GM23338 (cell line): Measurements from ENCODE around the gene DPM1. TPM values are rescaled to one million over a fixed set of nuclear protein-coding genes. Genes with fewer than 3 reads are reported as not detected.

ENCODE experiments used
- ATAC-seq: fragments of 200-7000 bp; cut with Tn5 transposase; 3 replicates; pipeline ENCODE4 v1.9.1; 2020
- DNase-seq: peaks from one replicate; pipeline ENCODE4 v3.0.0-alpha.2; 2015; ENCODE audit warnings: low spot score
- H2AFZ ChIP-seq: fragments of 200-600 bp; sonication (generic); 2 replicates; pipeline ENCODE4 v1.8.0; 2016; ENCODE audit warnings: antibody characterized with exemption, mild to moderate bottlenecking, moderate library complexity
- H3F3A ChIP-seq: fragments of 200-600 bp; sonication (generic); replicated peaks from 2 replicates; pipeline ENCODE4 v1.8.0; 2017; ENCODE audit warnings: antibody characterized with exemption, mixed run types, low read depth
- H3K27ac ChIP-seq: fragments of 200-600 bp; sonication (generic); 2 replicates; pipeline ENCODE4 v1.6.1; 2016; ENCODE audit warnings: low read depth
- H3K27me3 ChIP-seq: fragments of 200-600 bp; sonication (generic); 2 replicates; pipeline ENCODE4 v1.8.0; 2016; ENCODE audit warnings: mild to moderate bottlenecking, mixed run types, moderate library complexity; ENCODE audit not compliant: insufficient read depth
- H3K36me3 ChIP-seq: fragments of 200-600 bp; sonication (generic); 2 replicates; pipeline ENCODE4 v1.8.0; 2016; ENCODE audit warnings: mild to moderate bottlenecking; ENCODE audit not compliant: insufficient read depth
- H3K4me1 ChIP-seq: fragments of 200-600 bp; sonication (generic); 2 replicates; pipeline ENCODE4 v1.8.0; 2016; ENCODE audit warnings: mild to moderate bottlenecking, moderate library complexity; ENCODE audit not compliant: insufficient read depth
- H3K4me2 ChIP-seq: fragments of 200-600 bp; sonication (generic); 2 replicates; pipeline ENCODE4 v1.7.1; 2017; ENCODE audit warnings: mixed run types
- H3K4me3 ChIP-seq: fragments of 200-600 bp; sonication (generic); 2 replicates; pipeline ENCODE4 v1.6.1; 2016; ENCODE audit warnings: mixed run types
- H3K79me2 ChIP-seq: fragments of 200-600 bp; sonication (generic); replicated peaks from 2 replicates; pipeline ENCODE4 v1.8.0; 2017; ENCODE audit warnings: mild to moderate bottlenecking; ENCODE audit not compliant: insufficient read depth
- H3K9me2 ChIP-seq: fragments of 200-600 bp; sonication (generic); 2 replicates; pipeline ENCODE4 v1.8.0; 2017; ENCODE audit not compliant: insufficient read depth
- H4K20me1 ChIP-seq: fragments of 200-600 bp; sonication (generic); replicated peaks from 2 replicates; pipeline ENCODE4 v1.8.0; 2017; ENCODE audit warnings: mild to moderate bottlenecking; ENCODE audit not compliant: insufficient read depth
- H3K27ac Mint-ChIP-seq: 2 replicates; pipeline ENCODE4 v1.8.0; 2020; ENCODE audit warnings: inconsistent platforms, mild to moderate bottlenecking, moderate library complexity, mixed read lengths
- H3K27me3 Mint-ChIP-seq: 3 replicates; pipeline ENCODE4 v1.8.0; 2022; ENCODE audit warnings: low read depth, mild to moderate bottlenecking, moderate library complexity, mixed read lengths, inconsistent platforms; ENCODE audit not compliant: insufficient read depth, poor library complexity
- H3K36me3 Mint-ChIP-seq: 3 replicates; pipeline ENCODE4 v1.8.0; 2021; ENCODE audit warnings: low read depth, mild to moderate bottlenecking, inconsistent platforms, moderate library complexity, mixed read lengths
- H3K4me1 Mint-ChIP-seq: 3 replicates; pipeline ENCODE4 v1.8.0; 2020; ENCODE audit warnings: mild to moderate bottlenecking, inconsistent platforms, mixed read lengths
- H3K4me3 Mint-ChIP-seq: 3 replicates; pipeline ENCODE4 v1.8.0; 2021; ENCODE audit warnings: moderate library complexity, mild to moderate bottlenecking, inconsistent platforms, mixed read lengths
- H3K9me3 Mint-ChIP-seq: 3 replicates; pipeline ENCODE4 v1.8.0; 2020; ENCODE audit warnings: moderate library complexity, mild to moderate bottlenecking, inconsistent platforms, mixed read lengths
- CTCF ChIP-seq, 2 experiments: fragments of 200-600 bp in 1 of 2; sonication (generic) in 1 of 2; conservative IDR thresholded peaks; 2 replicates each; pipeline versions ENCODE4 v1.5.1 to v1.6.1; 2016 to 2017; ENCODE audit warnings: antibody characterized with exemption in 2 of 2, low read depth in 2 of 2, mild to moderate bottlenecking in 2 of 2, moderate library complexity in 1 of 2
- ETS1 ChIP-seq: IDR thresholded peaks from 2 replicates; pipeline ENCODE4 v1.6.1; 2016; ENCODE audit warnings: antibody characterized with exemption
- EZH2 ChIP-seq: fragments of 200-600 bp; sonication (generic); IDR thresholded peaks from one replicate; pipeline ENCODE4 v1.8.0; 2017; ENCODE audit warnings: antibody characterized with exemption, mild to moderate bottlenecking, low read depth; ENCODE audit not compliant: unreplicated experiment
- EZH2phosphoT487 ChIP-seq: fragments of 200-600 bp; sonication (generic); IDR thresholded peaks from one replicate; pipeline ENCODE4 v1.8.1; 2018; ENCODE audit warnings: antibody characterized with exemption; ENCODE audit not compliant: unreplicated experiment
- JUNB ChIP-seq: IDR thresholded peaks from one replicate; pipeline ENCODE4 v1.6.1; 2016; ENCODE audit warnings: antibody characterized with exemption; ENCODE audit not compliant: unreplicated experiment
- NANOG ChIP-seq: IDR thresholded peaks from 2 replicates; pipeline ENCODE4 v1.6.1; 2016; ENCODE audit warnings: antibody characterized with exemption, borderline replicate concordance
- STAT1 ChIP-seq: IDR thresholded peaks from one replicate; pipeline ENCODE4 v1.6.1; 2016; ENCODE audit warnings: antibody characterized with exemption; ENCODE audit not compliant: unreplicated experiment
- ZNF114 ChIP-seq: fragments of 250-450 bp; sonication (Bioruptor Pico); IDR thresholded peaks from 2 replicates; pipeline ENCODE4 v1.5.0; 2020; ENCODE audit warnings: mild to moderate bottlenecking, moderate library complexity
- ZNF331 ChIP-seq: fragments of 250-450 bp; sonication (Bioruptor Pico); IDR thresholded peaks from 2 replicates; pipeline ENCODE4 v1.5.0; 2020; ENCODE audit warnings: low read depth, mild to moderate bottlenecking, moderate library complexity
- polyA plus RNA-seq: library from polyadenylated mRNA; unstranded; fragments of >200 nt; fragmentation: Nextera tagmentation; extraction: Ambion mirVana; gene quantifications from 2 replicates; pipeline ENCODE4 v1.2.1, GENCODE V29; 2016
- total RNA-seq: library from RNA; depleted of rRNA; stranded (reverse); fragments of >200 nt; shearing (Covaris generic); gene quantifications from 2 replicates; pipeline ENCODE4 v1.2.3, GENCODE V29; 2014
- TF ChIP-seq, protein P1 (sequence below): IDR thresholded peaks from one replicate; pipeline ENCODE4 v1.6.1; 2018; ENCODE audit warnings: antibody characterized with exemption; ENCODE audit not compliant: unreplicated experiment

Gene DPM1
- total and polyA plus RNA-seq, 2 experiments from 2014 or later = 71.7 to 130 TPM

DNA sequence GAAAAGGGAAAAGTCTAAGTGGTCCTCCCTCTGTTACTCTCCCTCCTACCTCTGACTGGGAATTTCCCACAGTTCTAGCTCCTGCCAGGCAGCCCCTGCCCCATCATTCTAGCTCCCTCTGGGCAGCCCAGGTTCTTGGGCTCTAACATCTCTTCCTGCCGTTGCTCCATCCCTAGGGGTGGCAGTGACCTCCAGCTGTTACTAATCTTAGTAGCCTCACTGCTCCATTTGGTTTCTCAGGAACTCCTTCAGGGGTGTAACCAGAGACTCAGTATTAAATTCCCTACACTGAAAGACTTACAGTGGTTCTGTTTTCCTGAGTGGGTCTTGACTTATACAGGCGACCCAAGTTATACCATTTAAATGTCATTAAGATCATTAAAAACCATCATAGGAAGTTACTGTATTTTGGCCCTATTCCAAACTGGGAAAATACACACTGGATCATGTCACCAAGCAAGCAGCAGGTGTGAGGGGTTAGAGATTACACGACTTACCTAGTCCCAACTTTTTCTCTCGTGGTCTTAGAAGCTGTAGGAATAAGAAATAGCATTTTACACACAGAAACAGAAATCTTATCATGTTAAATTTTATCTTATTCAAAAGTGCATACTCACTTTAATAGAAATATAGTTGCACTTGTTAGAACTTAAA lies 10.1 kb downstream of the DPM1 start (continued):
- TF ChIP-seq, protein P1, sequence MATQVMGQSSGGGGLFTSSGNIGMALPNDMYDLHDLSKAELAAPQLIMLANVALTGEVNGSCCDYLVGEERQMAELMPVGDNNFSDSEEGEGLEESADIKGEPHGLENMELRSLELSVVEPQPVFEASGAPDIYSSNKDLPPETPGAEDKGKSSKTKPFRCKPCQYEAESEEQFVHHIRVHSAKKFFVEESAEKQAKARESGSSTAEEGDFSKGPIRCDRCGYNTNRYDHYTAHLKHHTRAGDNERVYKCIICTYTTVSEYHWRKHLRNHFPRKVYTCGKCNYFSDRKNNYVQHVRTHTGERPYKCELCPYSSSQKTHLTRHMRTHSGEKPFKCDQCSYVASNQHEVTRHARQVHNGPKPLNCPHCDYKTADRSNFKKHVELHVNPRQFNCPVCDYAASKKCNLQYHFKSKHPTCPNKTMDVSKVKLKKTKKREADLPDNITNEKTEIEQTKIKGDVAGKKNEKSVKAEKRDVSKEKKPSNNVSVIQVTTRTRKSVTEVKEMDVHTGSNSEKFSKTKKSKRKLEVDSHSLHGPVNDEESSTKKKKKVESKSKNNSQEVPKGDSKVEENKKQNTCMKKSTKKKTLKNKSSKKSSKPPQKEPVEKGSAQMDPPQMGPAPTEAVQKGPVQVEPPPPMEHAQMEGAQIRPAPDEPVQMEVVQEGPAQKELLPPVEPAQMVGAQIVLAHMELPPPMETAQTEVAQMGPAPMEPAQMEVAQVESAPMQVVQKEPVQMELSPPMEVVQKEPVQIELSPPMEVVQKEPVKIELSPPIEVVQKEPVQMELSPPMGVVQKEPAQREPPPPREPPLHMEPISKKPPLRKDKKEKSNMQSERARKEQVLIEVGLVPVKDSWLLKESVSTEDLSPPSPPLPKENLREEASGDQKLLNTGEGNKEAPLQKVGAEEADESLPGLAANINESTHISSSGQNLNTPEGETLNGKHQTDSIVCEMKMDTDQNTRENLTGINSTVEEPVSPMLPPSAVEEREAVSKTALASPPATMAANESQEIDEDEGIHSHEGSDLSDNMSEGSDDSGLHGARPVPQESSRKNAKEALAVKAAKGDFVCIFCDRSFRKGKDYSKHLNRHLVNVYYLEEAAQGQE = no peak
- no peak for TF ChIP-seq EZH2phosphoT487
- no peak for TF ChIP-seq STAT1

- no peaks in the 10 kb centered on the region for H3K4me1 Mint-ChIP-seq
- TF ChIP-seq EZH2 = no peak
- TF ChIP-seq EZH2phosphoT487 = no peak
- no peak for TF ChIP-seq JUNB
- no peak for TF ChIP-seq STAT1
- H3K27ac Mint-ChIP-seq = no peak overlapping the region
- Histone ChIP-seq H3F3A (peaks cover 4% of the 10 kb centered on the region; the same call in 1 of the 2 replicates), H3K27ac (no peak overlapping the region), H3K4me2 (no peak overlapping the region), H3K27me3 (no peaks in the 10 kb centered on the region), H3K9me2 (no peaks in the 10 kb centered on the region), H2AFZ (no peak overlapping the region), H3K4me1 (no peaks in the 10 kb centered on the region), H4K20me1 (peaks cover 28% of the 10 kb centered on the region), H3K4me3 (no peak overlapping the region), H3K79me2 (no peaks in the 10 kb centered on the region; the same call in 1 of the 2 replicates), H3K36me3 (peaks cover 48% of the 10 kb centered on the region)
- no peak for ATAC-seq
- no peak overlapping the region for H3K4me3 Mint-ChIP-seq
- no peaks in the 10 kb centered on the region for H3K9me3 Mint-ChIP-seq
- peaks cover 4% of the 10 kb centered on the region for H3K27me3 Mint-ChIP-seq
- H3K36me3 Mint-ChIP-seq = peaks cover 65% of the 10 kb centered on the region
- no peak for DNase-seq
Measured at GRCh38 chr20:50943069-50943468, 15.3 kb downstream of the DPM1 start.

- H3K4me1 ChIP-seq = peaks cover 13% of the 10 kb centered on the region
- no peak overlapping the region for H3K4me3 ChIP-seq
- Mint-ChIP-seq H3K27ac (no peak overlapping the region), H3K27me3 (peaks cover 18% of the 10 kb centered on the region), H3K4me3 (no peak overlapping the region), H3K9me3 (peaks cover 7% of the 10 kb centered on the region; the same call in 2 of the 3 replicates), H3K36me3 (peaks cover 69% of the 10 kb centered on the region), H3K4me1 (peaks cover 18% of the 10 kb centered on the region)
- no peaks in the 10 kb centered on the region for H3K9me2 ChIP-seq
- H3K27me3 ChIP-seq = no peaks in the 10 kb centered on the region
- ATAC-seq (no peak), DNase-seq (no peak)
- H3F3A ChIP-seq = 0 out of 2 replicates have a peak, but pooled peaks cover 7% of the 10 kb centered on the region
- H2AFZ ChIP-seq = no peak overlapping the region
- H4K20me1 ChIP-seq = peaks cover 6% of the 10 kb centered on the region
- H3K4me2 ChIP-seq = no peak overlapping the region
- H3K79me2 ChIP-seq = peaks cover 15% of the 10 kb centered on the region
- TF ChIP-seq NANOG (no peak), ETS1 (no peak), STAT1 (no peak), CTCF (conservative IDR thresholded peaks at IDR 0.05; ENCODE audit: low read depth in 2 of 2) (no peak), EZH2 (no peak), ZNF114 (CRISPR knock-in tag) (no peak), ZNF331 (CRISPR knock-in tag) (no peak)
- TF ChIP-seq, protein P1 = no peak
- no peak overlapping the region for H3K27ac ChIP-seq
- H3K36me3 ChIP-seq = peaks cover 16% of the 10 kb centered on the region; the same call in 1 of the 2 replicates
Measured at GRCh38 chr20:50933589-50933988, 24.7 kb downstream of the DPM1 start.
